ENCODE results near the gene DES.

Gene DES

DNA sequence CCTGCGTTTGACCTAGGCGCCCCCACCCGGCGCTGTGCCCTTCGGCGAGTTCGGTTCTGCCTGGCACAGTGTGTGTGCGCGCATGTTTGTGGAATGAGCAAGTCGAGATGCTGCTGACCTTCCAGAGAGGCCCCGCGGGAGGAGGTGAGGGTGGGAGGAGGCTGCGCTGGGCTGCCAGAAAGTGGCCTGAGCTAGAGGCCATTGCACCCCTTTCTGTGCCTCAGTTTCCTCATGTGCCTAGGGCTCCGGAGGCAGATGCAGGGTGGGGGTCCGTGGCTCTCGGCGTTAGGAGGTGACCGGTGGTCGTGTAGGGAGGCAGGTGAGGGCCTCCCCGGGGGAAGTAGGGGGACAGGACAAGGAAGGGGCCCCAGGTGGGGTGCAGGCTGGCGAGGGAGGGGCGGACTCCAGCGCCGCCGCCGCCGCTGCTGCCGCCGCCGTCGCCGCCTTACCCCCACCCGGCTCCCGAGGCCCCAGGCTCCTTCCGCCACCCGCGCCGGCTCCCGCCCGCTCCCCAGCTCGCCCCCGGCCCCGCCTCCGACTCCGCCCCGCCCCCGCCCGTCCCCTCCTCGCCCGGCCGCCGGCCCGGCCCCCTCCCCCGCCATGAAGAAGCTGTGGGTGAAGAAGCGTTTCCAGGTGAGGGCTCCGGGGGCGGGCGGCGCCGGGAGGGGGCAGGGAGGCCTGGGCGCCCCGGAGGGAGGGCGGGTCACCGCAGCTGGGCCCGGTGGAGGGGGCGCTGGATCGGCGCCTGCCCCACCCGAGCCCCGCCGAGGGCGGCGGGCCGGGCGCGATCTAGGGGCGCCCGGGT, 23.5 kb downstream of the DES start:
- DNase-seq, result peak; percentile 36

DNA sequence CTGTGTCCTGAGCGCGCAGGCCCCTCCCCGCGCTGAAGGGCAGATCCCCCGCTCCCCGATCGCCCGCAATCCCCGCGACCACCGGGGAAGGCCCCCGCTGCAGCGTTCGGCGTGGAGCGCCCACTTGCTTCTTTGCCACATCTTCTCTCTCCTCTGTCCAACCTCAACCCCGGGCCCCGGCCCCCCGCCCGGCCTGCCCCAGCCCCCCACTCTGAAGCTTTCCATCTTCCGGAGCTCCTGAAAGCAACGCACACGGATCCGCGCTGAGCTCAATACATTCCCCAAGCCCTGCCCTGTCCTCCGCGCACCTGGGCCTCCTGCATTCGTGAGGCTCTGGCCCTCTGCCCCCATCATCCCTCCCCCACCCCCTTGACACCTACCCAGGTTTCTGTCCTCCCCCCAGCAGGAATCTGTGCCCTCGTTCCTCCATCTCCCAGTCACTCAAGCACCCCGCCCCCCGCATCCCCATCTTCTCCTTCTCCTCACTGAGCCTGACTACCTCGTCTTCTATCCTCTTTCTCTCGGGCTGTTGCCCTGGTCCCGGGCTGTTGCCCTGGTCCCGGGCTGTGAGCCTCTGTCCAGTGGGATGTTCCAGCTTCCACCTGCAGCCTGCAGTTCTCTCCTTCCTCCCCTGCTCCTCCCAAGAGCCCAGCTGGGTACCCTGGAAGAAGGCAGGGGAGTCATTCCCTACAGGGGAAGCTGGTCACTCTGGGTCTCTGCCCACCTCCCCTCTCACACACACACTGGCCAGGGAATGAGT, 24.3 kb downstream of the DES start:
- no peak for DNase-seq

DNA sequence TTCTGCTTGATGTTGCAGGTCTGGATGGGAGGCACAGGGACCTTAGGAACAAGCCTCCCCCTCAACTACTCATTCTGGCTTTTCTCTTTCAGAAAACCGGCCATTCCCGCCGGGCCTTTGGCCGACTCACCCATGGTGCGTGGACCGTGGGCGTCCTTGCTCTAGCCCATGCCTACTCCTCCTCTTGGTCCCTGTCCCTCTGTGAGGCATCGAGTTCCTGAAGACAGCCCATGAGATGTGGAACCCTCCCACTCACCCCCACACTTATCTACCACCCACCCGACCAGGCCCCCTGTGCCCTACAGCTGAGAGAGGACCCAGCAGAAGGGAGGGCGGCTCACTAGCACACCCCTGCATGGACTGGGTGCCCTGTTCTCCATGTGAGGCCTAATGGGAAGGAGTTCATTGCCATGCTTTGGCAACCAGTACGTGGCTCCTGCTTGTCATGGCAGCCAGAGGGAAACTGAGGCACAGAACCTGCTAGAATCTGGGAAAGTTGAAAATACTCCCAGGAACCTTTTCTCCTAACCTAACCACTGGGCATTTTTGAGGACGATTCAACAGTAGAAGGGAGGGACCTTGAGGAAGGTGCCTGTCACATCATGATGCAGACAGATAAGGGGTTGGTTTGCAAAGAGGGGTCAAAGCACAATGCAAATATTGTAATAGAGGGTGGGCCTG, 25.0 kb downstream of the DES start:
- no peak for DNase-seq

DNA sequence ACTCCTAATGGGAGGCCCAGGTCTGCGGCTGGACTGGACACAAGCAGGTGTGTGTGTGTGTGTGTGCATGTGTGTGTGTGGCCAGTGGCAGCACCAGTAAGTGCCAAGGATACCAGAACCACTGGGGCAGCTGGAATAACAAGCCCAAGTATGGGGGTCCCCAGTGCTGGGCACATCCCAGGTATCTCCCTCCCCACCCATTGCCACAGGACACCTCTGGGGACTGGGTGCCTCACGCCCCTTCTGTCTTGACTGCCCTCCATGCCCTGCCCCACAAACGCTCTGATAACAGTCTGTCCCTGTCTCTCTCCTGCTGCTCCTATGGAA, 25.5 kb downstream of the DES start:
- DNase-seq, result no peak

DNA sequence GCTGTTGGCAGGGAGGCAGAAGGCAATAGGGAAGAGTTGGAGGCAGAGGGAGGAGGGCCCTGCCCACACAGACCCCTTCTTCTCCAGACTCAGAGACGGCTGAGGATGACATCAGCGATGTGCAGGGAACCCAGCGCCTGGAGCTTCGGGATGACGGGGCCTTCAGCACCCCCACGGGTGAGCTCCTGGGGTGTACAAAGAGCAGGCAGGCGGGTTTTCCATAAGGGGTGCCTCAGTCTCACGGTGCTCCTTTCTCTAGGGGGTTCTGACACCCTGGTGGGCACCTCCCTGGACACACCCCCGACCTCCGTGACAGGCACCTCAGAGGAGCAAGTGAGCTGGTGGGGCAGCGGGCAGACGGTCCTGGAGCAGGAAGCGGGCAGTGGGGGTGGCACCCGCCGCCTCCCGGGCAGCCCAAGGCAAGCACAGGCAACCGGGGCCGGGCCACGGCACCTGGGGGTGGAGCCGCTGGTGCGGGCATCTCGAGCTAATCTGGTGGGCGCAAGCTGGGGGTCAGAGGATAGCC, 26.5 kb downstream of the DES start:
- DNase-seq, result no peak

DNA sequence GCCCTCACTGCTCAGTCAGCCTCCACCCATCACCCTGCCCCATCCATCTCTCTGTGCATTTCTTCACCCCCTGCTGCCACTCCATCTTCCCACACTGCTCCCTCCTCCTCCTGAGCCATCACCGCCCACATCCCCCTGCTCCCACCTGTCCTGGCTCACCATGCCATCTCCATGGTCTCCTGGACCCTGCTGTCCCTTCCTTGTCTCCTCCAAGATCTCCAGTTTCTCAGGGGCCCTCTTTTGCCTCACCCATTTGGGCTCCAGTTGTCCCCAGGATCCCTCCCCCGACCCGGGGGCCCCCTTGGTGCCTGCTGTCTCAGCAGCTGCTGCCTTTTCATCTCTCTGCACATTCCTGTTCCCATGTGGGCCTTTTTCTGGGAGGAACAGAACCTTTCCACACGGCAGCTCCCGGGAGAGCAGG, 27.1 kb downstream of the DES start:
- no peak for DNase-seq

DNA sequence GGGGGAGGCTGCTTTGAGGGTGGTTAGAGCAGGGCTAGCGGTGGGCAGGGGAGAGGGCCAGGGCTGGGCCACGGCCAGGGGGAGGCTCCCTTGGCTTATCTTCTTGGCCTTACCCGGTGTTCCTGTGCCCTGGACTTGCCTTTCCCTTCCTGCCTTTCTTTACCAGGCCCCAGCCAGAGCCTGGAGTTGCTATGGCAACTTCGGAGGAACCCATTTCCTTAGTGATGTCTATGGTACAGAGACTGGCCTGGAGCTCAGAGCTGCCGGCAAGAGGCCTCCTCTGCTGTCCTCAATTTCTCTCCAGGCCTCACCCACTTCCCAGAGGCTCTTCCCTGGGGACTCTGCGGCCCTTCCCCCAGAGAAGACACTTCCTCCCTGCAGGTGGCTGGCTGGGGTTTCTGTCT, 27.9 kb downstream of the DES start:
- no peak for DNase-seq

DNA sequence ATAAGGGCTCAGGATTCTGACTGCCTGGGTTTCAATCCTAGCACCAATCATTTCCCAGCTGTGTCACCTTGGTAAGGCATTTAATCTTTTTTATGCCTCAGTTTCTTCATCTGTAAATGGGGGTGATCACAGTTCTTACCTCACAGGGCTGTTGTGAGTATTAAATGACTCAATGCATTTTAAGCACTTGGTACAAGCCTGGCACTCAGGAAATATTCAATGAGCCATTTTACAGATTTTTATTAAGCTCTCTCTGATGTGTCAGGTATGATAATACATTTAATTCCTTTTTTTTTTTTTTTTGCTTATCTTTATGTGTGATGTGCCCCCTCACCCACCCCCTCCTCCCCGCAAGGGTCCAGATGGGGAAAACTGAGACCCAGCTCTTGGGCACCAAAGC, 28.5 kb downstream of the DES start:
- DNase-seq, result no peak

DNA sequence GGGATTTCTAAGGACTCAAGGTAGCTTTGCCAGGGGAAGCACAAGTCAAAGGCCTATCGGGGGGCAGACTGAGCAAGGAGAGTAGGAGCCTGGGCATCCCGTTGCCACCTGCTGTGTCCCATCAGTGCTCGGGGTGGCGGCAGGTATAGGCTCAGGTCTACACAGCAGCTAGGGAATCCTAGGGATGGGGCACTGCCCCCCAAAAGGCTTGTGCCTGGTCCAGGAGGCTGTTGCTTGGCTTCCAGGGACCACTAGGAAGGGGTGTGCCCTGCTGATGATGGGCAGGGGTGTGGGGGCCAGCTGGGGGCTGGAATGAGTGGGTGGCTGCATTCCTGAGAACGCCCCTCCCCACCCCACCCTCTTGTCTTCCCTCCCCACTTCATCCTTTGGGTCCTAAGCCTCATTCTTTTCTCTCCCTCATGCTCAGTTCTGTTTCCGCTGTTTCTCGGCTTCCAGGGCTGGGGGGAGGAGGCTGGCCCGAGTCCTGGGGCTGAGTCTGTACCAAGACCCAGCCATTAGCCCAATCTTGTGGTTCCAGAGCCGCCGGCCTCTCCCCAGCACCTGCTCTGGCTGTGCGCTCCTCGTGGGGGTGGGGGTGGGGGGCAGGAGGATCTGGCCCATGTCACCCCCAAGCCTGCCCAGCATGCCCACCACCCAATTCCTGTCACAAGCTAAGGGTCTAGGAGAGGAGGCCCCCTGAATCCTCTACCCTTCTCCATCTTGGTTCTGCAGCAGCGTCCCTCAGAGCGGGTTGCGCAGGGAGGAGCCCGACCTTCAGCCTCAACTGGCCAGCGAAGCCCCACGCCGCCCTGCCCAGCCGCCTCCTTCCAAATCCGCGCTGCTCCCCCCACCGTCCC, 29.3 kb downstream of the DES start:
- DNase-seq, result no peak

DNA sequence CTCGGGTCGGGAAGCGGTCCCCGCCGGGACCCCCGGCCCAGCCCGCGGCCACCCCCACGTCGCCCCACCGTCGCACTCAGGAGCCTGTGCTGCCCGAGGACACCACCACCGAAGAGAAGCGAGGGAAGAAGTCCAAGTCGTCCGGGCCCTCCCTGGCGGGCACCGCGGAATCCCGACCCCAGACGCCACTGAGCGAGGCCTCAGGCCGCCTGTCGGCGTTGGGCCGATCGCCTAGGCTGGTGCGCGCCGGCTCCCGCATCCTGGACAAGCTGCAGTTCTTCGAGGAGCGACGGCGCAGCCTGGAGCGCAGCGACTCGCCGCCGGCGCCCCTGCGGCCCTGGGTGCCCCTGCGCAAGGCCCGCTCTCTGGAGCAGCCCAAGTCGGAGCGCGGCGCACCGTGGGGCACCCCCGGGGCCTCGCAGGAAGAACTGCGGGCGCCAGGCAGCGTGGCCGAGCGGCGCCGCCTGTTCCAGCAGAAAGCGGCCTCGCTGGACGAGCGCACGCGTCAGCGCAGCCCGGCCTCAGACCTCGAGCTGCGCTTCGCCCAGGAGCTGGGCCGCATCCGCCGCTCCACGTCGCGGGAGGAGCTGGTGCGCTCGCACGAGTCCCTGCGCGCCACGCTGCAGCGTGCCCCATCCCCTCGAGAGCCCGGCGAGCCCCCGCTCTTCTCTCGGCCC, 30.1 kb downstream of the DES start:
- no peak for DNase-seq

DNA sequence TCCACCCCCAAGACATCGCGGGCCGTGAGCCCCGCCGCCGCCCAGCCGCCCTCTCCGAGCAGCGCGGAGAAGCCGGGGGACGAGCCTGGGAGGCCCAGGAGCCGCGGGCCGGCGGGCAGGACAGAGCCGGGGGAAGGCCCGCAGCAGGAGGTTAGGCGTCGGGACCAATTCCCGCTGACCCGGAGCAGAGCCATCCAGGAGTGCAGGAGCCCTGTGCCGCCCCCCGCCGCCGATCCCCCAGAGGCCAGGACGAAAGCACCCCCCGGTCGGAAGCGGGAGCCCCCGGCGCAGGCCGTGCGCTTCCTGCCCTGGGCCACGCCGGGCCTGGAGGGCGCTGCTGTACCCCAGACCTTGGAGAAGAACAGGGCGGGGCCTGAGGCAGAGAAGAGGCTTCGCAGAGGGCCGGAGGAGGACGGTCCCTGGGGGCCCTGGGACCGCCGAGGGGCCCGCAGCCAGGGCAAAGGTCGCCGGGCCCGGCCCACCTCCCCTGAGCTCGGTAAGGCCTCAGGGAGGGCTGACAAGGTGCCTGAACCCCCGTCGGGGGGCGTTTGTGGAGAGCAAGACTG, 30.7 kb downstream of the DES start:
- no peak for DNase-seq

DNA sequence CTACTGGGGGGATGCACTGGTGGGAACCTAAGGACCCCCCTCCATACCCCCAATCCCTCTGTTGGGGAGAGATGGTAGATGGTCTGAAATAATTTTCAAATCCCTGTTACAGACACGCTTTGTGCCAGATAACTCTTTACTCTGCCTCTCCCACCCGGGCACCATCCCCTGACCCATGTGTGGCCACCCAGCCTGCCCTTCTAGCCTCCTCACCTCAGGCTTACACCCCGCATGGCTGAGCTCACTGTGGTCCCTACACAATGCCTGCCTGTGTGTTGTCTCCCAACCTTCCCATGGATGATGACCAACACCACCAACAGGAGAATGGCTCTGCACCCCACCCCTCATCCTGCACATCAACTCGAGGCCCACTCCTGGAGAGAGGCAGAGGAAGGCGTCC, 31.4 kb downstream of the DES start:
- DNase-seq, result no peak

DNA sequence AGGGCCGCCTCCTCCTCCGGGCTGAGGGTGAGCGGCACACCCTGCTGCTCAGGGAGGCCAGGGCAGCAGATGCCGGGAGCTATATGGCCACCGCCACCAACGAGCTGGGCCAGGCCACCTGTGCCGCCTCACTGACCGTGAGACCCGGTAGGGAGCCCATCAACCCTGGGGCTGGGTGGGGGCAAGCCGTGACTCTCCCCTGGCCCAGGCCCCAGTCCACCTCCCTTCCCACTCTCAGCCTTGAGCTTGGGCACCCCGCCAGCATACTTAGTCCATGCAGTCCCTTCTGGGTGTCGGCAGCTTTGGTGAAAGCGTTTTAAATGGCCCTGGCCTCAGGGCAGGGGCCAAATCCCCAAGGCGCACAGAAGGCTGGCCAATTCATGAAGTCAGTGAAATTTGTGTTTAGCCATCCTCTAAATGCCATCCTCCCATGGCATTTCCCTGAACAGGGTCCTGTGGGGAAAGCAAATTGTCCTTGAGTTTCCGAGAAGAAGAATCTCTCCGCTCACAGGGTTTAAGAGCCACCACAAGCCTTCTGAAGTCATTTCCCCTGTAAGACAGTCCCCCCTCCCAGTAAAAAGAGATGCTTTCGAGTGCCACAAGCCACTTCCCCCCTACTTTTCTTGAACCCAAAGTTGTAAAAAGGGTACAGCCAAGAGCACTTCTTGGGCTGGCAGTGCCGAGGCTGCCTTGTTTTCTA, 33.6 kb downstream of the DES start:
- no peak for DNase-seq

DNA sequence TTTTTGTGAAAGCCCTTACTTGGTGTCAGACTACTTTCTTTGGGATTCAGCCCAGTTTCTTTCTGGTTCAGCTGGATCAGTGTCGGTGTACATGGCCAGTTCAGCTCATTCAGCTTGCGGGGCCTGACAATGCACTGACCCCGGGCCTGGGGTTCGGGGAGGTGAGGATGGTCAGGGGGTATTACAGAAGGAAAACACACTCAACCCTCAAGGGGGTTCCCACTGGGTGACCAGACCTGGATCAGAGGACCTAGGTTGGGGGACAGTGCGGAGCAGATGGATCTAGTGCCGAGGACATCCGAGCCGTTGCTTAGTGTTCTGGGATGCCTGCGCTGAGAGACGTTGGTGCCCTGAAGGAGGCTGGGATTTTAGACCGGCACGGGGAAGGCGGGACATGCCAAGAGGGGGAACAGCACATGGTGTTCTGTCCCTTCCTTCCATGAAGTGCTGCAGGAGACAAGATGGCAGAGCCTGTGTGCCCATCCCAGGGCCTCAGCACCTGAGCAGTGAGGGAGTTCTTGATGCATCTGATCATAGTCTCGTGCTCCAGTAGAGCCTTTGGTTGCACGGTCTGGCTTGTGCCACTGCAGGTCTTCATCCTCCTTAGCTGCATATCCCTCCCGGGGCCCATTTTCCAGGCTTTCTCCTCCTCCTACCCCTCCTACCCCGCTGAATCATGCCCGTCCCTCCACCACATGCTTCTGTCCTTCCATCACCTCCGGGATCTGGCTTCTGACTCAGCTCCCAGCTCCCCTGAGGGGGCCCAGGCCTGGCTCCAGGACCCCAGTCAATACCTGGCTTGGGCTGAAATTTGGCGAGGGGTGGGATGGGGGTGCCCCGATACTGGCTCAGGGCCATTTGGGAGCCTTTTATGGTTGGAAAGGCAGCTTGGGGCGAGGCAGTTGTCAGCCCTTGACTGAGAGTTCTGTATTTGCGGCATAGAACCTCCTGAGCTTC, 34.5 kb downstream of the DES start:
- peak; percentile 85 for DNase-seq

DNA sequence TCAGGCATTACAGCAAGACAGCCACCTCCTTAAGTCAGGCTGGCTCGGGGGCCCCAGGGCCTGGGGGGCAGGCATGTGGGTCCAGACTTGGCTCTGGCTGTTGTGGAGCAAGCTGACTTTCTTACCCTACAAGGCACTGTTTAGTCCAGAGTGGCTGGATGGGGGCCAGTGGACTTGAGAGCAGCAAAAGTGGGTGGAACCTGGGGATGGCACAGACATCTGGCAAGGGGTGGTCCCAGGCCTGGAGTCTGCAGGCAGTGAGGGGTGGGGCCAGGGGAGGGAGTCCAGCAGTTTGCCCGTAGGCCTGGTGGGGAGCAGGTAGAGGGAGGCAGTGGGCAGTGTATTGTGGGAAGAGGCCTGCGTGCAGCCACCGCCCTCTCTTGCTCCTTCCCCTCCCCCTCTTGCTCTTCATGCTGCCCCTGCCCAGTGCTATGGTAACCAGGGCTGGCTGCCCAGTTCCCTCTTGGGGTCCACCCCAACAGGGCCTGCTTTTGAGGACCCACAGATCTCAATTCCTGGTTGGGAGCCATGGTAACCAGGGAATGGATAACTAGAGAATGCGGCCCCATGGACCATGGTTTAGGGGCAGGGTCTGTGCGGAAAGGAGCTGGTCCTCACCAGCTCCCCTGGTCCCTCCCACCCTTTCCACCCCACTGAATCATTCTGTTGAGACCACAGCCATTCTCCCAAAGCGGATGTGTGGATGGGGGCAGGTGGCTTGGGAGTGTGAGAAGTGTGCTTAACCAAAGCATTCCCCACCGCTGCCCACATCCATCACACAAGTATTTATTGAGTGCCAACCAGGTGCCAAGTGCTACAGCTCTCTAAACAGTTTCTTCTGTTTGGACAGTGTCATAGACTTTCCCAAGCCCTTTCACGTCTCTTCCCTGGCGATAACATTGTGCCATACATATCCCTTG, 35.8 kb downstream of the DES start:
- DNase-seq, result no peak

DNA sequence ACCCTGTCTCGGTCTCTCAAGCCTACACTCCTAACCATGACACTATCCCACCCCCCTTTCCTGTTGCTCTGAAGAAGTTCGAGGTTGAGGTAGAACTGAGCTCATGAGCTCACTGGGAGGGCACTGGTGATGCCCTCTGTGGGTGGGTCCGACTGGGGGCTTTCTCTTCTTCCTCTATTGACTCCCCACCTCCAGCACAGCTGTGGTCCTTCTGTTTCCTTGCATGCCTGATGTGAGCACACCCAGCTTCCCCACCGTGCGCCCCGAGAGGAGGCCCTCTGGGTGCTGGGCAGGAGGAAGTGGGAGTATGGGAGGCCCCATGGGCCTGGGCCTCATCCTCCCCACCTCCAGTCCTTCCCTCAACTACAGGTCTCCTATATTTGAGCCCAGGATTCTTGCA, 37.4 kb downstream of the DES start:
- DNase-seq, result no peak

DNA sequence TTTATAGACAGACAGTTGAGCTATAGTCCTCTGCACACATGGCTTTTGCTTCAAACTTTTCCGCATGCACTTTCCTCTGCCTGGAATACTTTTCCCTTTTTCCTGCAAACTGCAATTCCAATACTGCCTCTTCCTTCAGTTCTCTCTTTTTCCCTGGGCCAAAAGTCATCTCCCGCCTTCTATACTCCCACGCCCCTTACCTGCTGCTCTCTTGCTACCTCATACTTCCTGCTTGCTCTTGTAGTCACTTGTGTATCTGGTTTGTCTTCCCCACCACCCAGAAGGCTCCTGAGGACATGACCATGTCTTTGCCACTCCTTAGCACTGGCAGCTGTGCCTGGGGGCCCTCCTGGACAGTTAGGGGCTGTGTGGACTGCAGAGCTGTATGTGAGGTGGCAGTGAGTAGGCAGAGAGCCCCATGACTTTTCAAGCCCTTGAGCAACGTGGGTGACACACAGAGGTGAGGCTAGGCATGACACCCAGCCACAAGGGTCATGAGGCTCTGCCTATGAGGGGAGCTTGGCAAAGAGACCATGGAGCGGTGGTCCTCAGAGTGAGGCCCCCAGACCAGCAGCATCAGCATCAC, 39.7 kb downstream of the DES start:
- DNase-seq, result no peak

DNA sequence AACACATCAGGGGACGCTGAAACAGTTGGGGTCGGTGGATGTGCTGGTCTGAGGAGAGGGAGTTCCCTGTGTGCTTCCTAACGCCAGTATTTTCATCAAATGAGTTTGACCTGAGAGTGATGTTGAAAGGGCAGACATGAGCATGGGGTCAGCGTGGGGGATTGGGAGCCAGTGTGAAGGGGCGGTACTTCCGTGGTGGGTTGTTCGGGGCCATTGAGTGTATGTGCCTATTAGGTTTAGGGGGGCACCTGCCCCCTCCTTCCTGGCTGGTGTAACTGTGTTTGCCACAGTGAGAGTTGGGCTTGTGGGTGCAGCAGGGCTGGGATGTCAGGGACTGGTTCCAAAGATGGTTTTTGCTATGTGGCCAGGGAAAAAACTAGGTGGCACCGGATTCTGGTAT, 40.8 kb downstream of the DES start:
- no peak for DNase-seq
